ENCODE results near the gene ATP10B. TPM values are rescaled to one million over a fixed set of nuclear protein-coding genes. Genes with fewer than 3 reads are reported as not detected.

ATP10B gene
- total RNA-seq, 1 experiment from 2014 or later = not detected

GRCh38 chr5:160628619-160628968, 223.4 kb downstream of the ATP10B start:
- BruUV-seq (replicated peaks) = no TSS peak
- intact Hi-C loops (cut with micrococcal nuclease; ENCODE audit: unreplicated experiment) = no loop called here
- Histone ChIP-seq H3K27me3 (ENCODE audit: control insufficient read depth, insufficient read depth, low read length) (no peaks in the 10 kb centered on the region), H3K36me3 (ENCODE audit: control insufficient read depth, insufficient read depth, low read length) (no peaks in the 10 kb centered on the region), H3K9me3 (ENCODE audit: control insufficient read depth, insufficient read depth, low read depth, low read length) (no peaks in the 10 kb centered on the region), H3K4me1 (ENCODE audit: control insufficient read depth, insufficient read depth, low read length) (no peaks in the 10 kb centered on the region), H3K4me3 (ENCODE audit: low read depth in 2 of 2, low read length in 2 of 2) (no peak overlapping the region), H3K27ac (ENCODE audit: low read length) (no peak overlapping the region)
- CTCF ChIA-PET = no interaction called here
- POLR2A ChIA-PET = no interaction called here
- in situ Hi-C loops (cut with HindIII; ENCODE audit: low pct_unique_long_range_greater_than_20kb, low sequenced_read_pairs) = no loop called here
- ATAC-seq = no peak
- TF ChIP-seq, protein P1, sequence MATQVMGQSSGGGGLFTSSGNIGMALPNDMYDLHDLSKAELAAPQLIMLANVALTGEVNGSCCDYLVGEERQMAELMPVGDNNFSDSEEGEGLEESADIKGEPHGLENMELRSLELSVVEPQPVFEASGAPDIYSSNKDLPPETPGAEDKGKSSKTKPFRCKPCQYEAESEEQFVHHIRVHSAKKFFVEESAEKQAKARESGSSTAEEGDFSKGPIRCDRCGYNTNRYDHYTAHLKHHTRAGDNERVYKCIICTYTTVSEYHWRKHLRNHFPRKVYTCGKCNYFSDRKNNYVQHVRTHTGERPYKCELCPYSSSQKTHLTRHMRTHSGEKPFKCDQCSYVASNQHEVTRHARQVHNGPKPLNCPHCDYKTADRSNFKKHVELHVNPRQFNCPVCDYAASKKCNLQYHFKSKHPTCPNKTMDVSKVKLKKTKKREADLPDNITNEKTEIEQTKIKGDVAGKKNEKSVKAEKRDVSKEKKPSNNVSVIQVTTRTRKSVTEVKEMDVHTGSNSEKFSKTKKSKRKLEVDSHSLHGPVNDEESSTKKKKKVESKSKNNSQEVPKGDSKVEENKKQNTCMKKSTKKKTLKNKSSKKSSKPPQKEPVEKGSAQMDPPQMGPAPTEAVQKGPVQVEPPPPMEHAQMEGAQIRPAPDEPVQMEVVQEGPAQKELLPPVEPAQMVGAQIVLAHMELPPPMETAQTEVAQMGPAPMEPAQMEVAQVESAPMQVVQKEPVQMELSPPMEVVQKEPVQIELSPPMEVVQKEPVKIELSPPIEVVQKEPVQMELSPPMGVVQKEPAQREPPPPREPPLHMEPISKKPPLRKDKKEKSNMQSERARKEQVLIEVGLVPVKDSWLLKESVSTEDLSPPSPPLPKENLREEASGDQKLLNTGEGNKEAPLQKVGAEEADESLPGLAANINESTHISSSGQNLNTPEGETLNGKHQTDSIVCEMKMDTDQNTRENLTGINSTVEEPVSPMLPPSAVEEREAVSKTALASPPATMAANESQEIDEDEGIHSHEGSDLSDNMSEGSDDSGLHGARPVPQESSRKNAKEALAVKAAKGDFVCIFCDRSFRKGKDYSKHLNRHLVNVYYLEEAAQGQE (IDR thresholded peaks at IDR 0.05; ENCODE audit: insufficient read depth in 1 of 2, low read depth in 2 of 2, low read length in 1 of 2) = no peak
- no peak for TF ChIP-seq POLR2AphosphoS5 (IDR thresholded peaks at IDR 0.05; ENCODE audit: low read depth, low read length)
- no peak for TF ChIP-seq SIN3A (IDR thresholded peaks at IDR 0.05; ENCODE audit: borderline replicate concordance, insufficient read depth, low read depth, low read length)
- TF ChIP-seq, protein P2, sequence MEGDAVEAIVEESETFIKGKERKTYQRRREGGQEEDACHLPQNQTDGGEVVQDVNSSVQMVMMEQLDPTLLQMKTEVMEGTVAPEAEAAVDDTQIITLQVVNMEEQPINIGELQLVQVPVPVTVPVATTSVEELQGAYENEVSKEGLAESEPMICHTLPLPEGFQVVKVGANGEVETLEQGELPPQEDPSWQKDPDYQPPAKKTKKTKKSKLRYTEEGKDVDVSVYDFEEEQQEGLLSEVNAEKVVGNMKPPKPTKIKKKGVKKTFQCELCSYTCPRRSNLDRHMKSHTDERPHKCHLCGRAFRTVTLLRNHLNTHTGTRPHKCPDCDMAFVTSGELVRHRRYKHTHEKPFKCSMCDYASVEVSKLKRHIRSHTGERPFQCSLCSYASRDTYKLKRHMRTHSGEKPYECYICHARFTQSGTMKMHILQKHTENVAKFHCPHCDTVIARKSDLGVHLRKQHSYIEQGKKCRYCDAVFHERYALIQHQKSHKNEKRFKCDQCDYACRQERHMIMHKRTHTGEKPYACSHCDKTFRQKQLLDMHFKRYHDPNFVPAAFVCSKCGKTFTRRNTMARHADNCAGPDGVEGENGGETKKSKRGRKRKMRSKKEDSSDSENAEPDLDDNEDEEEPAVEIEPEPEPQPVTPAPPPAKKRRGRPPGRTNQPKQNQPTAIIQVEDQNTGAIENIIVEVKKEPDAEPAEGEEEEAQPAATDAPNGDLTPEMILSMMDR (IDR thresholded peaks at IDR 0.05) = no peak
- no peak for TF ChIP-seq TCF7L2 (IDR thresholded peaks at IDR 0.05; ENCODE audit: low read depth, low read length)
- no peak for DNase-seq (ENCODE audit: low read depth, low spot score)

DNA sequence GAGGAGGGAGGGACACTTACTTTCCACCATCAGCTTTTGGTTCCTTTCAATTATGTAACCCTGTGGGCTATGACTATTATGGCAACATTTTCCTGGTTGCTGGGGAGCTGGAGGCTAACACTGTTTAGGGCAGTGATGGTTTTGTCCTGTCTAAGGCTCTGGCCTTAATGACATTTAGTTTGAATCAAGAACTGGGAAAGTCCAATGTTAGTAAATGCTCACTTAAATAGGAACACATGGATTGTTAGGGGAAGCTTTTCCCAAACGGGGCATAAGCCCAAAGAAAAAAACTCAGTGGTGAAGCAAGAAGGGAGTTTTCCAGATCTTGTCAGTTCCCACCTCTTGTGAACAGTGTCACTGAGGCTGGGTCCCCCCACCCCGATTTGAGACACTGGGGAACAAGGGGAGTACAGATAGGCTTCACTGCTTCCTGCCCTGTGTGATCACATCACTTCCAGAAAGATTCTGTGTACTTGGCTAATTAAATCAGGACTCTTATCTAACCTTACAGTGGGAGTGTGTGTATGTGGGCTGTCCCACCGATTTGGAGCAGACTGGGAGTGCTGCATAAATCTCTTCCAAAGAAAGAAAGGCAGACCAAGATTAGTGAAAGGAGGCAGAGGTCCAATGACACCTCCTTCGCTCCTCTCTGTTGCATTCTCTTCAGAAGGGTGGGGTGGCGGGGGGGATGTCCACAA, 223.9 kb downstream of the ATP10B start:
- TF ChIP-seq, protein P1 (IDR thresholded peaks at IDR 0.05; ENCODE audit: insufficient read depth in 1 of 2, low read depth in 2 of 2, low read length in 1 of 2) = no peak
- TF ChIP-seq TCF7L2 (IDR thresholded peaks at IDR 0.05; ENCODE audit: low read depth, low read length) (no peak), POLR2AphosphoS5 (IDR thresholded peaks at IDR 0.05; ENCODE audit: low read depth, low read length) (no peak), SIN3A (IDR thresholded peaks at IDR 0.05; ENCODE audit: borderline replicate concordance, insufficient read depth, low read depth, low read length) (no peak)
- TF ChIP-seq, protein P2 (IDR thresholded peaks at IDR 0.05) = no peak
- Histone ChIP-seq H3K9me3 (ENCODE audit: control insufficient read depth, insufficient read depth, low read depth, low read length) (no peaks in the 10 kb centered on the region), H3K36me3 (ENCODE audit: control insufficient read depth, insufficient read depth, low read length) (no peaks in the 10 kb centered on the region), H3K27me3 (ENCODE audit: control insufficient read depth, insufficient read depth, low read length) (no peaks in the 10 kb centered on the region), H3K4me1 (ENCODE audit: control insufficient read depth, insufficient read depth, low read length) (no peaks in the 10 kb centered on the region), H3K4me3 (ENCODE audit: low read depth in 2 of 2, low read length in 2 of 2) (no peak overlapping the region), H3K27ac (ENCODE audit: low read length) (no peak overlapping the region)
- CTCF ChIA-PET = no interaction called here
- in situ Hi-C loops (cut with HindIII; ENCODE audit: low pct_unique_long_range_greater_than_20kb, low sequenced_read_pairs) (no loop called here), intact Hi-C loops (cut with micrococcal nuclease; ENCODE audit: unreplicated experiment) (no loop called here)
- ATAC-seq = no peak
- POLR2A ChIA-PET = no interaction called here
- no peak for DNase-seq (ENCODE audit: low read depth, low spot score)
- no TSS peak for BruUV-seq (replicated peaks)
